TTC549 (cell line): ENCODE data around the gene BOD1L1.
A peak's percentile ranks its signal among the peaks of the same experiment; 100 is the strongest.

Source experiments
- FAIRE-seq: peaks from 2 replicates; lab custom pipeline; 2012; peaks lifted over from hg19 to GRCh38; lab: Jason Lieb, UNC

Gene BOD1L1

DNA sequence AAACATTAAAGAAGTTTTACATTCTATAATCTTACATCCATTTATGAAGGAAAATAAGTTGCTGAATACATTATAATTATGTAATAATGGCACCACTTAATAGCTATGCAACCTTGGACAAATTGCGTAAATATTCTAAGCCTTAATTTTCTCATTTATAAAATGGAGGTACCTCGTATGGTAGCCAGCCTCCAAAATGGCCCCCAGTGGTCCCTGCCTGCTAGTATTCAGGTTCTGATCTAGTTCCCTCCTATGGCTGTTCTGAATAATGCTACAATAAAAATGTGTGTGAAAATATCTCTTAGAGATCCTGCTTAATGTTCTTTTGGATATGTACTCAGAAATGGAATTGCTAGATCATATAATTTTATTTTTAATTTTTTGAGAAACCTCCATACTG lies 72.2 kb downstream of the BOD1L1 start:
- FAIRE-seq, result no peak

GRCh38 chr4:13553081-13553480 lies 74.4 kb downstream of the BOD1L1 start:
- no peak for FAIRE-seq

DNA sequence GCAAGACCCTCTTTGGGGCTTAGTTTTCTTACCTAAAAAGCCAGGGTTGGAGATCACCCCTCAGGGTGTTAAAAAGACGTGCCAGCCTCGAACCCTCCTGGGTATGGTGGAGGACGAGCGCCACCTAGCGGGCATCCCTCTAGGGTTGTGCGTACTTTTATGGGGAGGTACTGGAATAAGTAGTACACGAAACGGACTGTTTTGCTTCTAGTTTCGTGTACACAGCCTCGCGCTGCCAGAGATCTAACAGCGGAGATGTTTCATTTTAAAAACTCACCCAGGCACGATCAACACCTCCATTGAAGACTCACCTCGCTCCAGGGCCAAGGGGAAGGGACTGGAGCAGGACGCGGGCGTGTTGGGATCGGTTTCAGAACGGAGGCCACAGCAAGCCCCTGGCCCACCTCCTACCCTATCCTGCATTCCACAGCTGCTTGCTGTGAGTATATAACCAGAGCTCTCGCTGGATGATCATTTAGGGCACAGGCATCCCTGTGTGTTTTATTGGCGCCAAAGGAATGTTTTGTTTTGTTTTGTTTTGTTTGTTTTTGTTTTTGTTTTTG lies 78.5 kb downstream of the BOD1L1 start:
- FAIRE-seq, result peak; percentile 78

- FAIRE-seq, result no peak
These were observed 79.2 kb downstream of the BOD1L1 start for GRCh38 chr4:13548059-13548983.

DNA sequence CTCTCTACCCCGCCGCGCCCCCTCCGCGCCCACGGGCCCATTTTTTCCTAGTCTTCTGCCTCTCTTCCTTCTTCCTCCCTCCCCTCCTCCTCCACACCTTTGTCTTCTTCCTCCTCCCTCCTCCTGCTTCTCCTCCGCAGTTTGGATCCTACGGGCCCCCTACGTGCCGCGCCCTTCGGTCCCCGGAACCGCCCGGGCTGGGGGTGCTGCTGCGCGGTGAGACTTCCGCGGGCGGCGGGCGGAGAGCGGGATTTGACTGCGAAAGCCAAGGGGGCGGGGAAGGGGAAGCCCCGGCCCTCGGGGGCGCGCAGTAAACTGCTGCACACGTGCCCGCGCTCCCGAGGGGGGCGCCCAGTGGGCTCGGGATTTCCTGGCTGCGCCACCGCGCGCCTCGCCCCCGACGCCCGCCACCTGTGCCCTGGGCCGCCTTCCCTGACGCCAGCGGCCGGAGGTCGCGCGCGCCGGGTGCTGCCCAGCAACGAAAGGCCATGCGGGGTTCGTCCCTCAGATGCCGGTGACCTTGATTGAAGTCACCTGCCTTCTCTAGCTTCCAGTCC lies 80.0 kb downstream of the BOD1L1 start:
- no peak for FAIRE-seq

- no peak for FAIRE-seq
These were observed 80.5 kb downstream of the BOD1L1 start for GRCh38 chr4:13546941-13547484.

DNA sequence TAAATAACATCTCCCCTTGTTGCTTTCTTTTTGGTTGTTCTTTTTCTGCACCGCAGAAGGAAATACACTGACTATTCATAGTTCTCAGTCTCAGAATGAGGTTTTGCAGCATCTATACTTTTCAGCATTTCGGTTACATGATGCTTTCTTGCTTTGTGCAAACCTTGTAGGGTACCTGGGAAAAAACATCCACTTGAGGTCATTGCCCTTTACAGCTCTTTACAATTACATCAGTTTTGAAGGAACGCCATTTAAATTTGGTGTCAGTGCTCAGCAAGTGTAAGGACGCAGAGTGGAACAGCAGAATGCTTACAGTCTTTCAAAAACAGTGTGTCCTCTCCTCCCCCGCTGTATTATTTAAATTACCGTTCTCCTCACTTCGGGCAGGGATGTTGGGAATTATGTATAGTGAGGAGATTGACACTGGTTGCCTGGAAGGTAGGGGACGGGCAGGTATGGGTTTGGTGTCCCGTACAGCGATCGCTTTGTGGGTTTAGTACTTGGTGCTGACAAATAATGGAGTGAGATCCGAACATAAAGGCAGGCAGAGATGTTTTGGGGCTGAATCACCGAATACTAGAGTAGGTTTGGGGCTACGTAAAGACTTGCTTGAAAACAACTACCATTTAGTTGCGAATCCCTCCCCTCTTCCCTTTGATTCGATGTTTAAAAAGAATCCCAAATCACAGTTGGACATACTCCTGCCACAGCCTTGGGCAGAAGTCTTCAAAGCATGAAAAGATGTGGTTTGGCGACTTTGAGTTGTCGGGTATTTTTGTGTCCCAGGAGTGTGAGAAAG lies 81.2 kb downstream of the BOD1L1 start:
- FAIRE-seq, result no peak

DNA sequence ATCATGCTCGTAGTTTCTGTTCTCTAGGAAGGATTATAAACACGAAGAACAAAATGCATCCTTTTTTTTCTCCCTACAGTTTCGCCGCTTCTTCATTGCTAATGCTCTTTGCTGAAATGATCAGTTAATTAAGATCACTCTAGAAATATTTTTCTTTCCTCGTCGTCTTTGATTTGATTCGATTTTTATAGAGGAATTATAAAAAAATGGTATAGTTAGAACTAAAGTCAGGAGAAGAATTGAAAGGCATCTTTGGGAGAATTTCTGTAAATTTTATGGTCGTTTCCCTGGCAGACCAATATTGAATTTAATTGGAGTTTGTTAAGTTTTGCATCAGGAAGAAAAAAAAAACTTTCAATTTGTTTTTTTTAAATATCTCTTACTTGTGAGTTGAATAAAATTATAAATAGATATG lies 82.1 kb downstream of the BOD1L1 start:
- no peak for FAIRE-seq

DNA sequence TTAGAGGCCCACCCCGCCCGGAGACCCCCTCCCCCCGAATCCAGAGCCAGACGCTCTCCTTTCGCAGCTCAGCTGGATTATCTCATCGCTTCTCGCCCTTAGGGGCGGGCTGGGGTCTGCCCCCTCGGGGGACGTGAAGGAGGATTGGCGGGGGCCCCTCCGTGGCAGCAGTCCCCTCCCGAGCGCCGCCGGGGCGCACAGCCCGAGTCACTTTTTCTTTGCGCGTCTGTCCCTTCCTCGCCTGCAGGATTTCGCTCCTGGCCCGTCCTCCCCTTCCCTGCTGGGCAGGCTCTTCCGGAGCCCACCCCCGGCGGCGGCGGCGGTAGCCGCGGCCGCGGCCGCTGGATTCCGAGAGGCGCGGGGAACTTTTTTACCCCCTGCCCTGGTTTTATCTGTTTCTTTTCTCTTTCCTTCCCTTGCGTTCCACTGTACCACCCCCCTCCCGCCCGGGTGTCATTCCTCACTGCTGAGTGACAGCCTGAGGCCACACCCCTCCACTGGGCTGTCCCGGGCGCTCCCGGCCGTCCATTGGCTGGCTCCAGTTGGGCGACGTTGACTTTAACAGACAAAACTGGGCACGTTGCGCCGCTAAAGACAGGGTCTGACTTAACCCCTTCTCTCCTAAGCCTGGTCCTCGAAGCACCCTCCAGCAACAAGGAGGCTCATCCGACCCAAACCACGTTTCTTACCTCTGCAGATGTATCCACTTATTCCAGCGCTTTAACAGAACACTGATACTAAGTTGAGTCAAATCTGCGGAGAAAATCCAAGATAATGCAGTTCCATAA lies 82.7 kb downstream of the BOD1L1 start:
- FAIRE-seq, result peak; percentile 86

- FAIRE-seq, result no peak
These were observed 83.5 kb downstream of the BOD1L1 start, which contains the start of gene NKX3-2 for GRCh38 chr4:13543839-13544605. Gene NKX3-2, minus strand, starts transcription at chr4:13544508. Its CDS starts 94 bp downstream, at chr4:13544414.

GRCh38 chr4:13543032-13543838 lies 84.3 kb downstream of the BOD1L1 start:
- FAIRE-seq, result no peak

DNA sequence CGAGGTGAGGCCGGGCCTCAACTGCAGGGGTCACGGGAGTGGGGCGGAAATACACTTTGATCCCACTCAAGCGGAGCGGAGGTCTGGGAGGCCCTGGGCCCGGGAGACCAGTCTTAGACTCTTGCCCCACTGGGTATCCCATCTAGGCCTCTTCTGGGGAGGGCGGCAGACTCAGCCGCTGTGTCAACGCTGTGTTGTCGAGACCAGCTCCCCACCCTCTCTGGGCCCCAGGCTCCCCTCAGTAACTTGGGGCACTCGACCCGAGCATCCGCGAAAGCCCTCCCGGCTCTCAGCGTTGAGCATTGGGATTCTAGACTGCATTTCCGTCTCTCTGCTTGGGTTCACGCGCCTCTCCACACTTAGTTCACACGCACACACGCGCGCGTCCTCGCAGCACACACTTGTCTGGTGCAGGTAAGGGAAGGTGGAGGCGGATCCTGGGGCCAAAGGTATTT lies 84.9 kb downstream of the BOD1L1 start:
- FAIRE-seq, result no peak

- FAIRE-seq, result no peak
These were observed 85.6 kb downstream of the BOD1L1 start for GRCh38 chr4:13541720-13542576.

GRCh38 chr4:13541176-13541604 lies 86.3 kb downstream of the BOD1L1 start:
- FAIRE-seq, result no peak

DNA sequence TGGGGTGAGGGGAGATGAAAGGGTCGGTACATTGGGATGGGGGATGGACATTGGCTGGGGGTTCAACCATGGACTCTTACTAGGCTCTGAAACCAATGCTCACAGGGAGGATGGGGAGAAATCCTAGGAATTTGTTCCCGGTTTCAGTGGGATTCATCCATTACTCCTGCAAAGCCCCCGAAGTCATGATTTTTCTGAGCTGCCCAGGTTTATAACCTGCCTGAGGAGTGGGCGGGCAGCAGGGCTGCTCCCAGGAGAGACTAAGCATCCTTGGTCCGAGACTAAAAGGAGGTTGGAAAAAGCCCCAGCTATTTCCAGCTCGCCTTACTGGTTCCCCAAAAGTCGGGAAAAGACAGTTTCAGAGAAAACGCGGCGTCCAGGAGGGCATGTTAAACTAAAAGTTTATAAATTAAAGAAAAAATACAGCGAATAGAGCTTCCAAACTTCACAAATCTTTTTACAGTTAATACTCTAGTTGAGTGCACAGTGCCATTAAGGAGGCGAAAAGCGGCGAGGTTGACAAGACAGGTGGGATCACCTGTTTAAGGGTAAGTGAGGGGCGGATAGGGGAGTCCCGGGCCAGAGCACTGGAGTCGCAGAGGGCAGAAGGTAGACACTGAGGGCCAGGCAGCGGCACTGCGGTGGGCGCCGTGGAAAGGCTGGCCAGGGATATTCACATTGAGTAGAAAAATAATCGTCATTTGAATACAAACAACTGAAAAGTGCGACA lies 86.9 kb downstream of the BOD1L1 start:
- no peak for FAIRE-seq

DNA sequence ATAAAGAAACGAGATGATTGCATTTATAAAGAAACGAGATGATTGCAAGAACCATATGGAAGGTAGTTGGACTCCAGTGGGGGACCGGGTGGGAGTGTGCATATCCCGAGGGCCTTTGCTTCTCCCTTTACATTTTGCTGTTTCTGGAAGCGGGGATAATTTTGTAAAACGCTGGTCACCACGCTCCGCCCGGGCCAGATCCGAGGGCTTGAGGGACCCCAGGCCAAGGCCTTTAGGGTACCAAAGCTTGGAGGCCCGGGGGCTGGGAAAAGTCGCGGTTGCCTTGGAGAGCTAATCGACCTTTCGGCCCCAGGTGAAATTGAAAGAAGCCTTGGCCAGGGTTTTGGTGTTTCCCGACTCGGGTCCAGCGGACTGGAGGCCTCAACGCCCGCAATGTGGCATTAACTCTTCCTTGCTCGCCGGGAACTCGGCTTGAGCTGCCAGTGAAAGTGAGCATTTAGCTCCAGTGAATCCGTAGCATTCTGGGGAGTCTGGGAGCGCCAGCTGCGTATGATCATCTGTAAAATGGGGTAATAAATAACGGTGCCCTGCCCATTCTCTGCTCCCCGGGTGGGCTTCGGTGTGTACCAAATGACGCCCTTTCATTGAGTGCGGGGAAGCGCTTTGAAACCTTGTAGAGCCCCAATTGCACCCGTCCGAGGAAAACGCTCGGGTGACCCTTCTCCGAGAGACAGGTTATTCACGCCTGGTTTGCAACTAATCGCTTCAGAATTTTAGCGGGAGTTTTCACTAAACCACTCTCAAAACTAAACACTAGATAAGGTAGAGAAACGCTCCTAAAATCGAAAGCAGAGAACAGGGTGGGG lies 87.7 kb downstream of the BOD1L1 start:
- FAIRE-seq, result no peak

GRCh38 chr4:13539047-13539618 lies 88.4 kb downstream of the BOD1L1 start:
- no peak for FAIRE-seq
